ENCODE results near the gene TGM1.
"Not testable (repeated sequence)": the region's sequence is repeated elsewhere in the genome, so short reads cannot be mapped to it uniquely, and the experiment has no call there.

TGM1 gene

DNA sequence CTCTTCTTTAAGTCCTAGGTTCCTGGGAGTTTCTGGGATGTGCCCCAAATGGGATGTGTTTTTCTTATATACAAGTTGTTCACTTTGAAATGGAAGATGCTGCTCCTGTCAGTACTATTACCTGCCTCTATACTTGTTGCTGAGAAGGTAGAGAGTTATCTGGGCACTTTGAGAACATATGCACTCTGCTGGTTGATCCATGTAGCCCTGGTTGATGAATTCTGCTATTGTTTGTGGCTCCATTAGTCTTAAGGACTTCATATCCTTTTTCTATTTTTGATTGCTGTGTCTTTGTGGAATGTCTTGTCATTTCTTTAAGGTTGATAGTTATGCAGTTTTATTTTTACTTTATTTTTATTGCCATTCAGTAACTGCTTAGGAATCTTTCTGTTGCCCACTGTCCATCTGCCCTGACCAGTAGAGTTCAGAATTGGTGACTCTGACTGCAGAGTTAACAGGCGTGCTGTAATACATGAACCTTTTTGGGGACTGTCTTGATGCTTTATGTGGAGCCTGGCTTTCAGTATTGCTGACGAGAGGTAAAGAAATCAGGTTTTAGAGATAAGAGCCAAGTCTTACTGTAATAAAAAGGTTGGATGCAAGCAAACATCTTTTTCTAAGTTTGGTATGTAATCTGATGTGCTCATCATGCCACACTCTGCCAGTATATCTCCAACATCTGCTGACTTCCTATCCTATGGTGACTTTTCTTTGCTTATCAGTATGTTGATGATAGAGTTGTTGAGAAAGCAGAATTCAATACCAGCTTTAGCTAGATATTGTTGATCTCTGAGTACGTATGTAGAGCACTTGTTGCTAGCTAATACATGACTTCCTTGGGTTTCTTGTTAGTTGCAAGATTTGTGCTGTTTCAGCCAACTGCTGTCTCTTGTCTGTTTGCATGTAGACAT lies 28.6 kb downstream of the TGM1 start:
- no peak for DNase-seq (ENCODE audit: low spot score)

DNA sequence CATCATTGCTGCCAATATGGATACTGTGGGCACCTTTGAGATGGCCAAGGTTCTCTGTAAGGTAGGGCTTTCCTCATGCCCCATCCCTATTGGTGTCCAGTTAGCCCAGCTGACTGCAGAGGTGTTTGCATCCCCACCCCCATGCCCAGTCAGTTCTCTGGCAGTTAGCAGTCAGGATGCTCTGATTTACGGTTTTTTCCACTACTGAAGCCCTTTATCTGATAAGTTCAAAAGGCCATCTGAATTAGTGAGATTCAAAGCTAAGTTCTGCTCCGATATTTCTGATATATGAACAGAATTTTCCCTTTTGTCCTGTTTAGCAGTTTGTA lies 29.5 kb downstream of the TGM1 start:
- no peak for DNase-seq (ENCODE audit: low spot score)

DNA sequence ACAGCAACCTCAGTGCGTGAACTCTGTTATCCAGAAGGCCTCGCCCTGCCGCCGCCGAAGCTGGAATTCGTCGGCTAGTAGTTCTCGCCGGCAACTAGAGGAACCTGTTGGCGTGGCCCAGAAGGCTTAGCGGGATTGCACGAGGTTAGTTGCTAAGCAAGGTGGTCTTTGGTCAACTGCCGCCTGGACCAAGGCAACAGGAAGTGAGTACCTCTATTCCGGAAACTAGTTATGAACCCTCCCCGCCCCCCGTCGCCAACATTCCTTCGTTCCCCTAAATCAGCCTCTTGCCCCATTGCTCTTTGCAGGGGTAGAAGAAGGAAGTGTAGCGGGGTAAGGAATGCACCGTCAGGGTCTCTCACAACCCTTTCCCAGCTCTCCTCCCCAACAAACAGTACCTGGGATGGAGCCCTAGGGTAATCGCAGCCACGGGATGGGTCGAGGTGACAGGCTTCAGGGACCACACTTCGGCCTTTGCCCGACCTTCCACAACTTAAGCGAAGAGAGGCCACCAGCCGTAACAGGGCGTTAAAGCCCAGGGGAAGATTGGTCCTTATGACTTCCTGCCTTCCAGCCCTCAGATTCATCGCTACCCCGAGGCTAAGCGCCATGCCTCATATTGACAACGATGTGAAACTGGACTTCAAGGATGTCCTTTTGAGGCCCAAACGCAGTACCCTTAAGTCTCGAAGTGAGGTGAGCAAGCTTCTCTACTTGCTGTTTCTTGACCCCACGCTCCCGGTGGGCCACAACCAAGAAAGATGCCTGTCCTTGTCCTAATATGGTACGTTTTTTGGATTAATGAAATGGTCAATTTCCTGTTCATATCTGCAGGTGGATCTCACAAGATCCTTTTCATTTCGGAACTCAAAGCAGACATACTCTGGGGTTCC lies 30.1 kb downstream of the TGM1 start, which contains the start of gene GMPR2:
GMPR2 (plus strand) TSS at position 285 of the 893 bp plus-strand sequence; CDS start at position 610, 325 bp downstream.
- DNase-seq (ENCODE audit: low spot score): peak; percentile 51

DNA sequence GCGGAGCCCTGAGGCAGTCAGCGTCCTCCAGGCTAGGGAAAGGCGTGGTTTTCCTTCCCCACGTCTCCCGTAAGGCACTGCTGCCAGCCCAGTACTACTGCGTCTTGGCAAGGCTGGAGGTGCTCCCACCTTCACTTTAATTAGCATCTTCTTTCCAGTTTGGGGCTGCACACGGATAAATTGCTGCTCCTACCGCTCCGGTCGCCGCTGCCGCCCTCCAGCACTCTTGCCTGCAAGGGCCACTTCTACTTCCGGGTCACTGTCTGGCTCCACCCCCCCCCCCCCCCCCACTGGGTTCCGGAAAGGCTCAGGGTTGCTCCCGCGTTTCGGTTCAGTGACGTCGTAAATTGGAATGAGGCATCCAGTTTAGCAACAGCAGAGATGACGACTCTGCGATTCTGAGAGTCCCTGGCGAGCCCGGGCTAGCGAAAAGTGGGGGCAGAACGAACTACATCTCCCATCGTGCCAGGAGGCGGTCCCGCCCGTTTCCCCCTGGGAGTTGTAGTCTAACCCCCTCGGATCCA lies 30.8 kb downstream of the TGM1 start, which contains the start of gene NEDD8:
NEDD8 (minus strand) TSS at position 247 of the 524 bp plus-strand sequence; CDS start at position 147, 100 bp downstream.
- peak; percentile 89 for DNase-seq (ENCODE audit: low spot score)

DNA sequence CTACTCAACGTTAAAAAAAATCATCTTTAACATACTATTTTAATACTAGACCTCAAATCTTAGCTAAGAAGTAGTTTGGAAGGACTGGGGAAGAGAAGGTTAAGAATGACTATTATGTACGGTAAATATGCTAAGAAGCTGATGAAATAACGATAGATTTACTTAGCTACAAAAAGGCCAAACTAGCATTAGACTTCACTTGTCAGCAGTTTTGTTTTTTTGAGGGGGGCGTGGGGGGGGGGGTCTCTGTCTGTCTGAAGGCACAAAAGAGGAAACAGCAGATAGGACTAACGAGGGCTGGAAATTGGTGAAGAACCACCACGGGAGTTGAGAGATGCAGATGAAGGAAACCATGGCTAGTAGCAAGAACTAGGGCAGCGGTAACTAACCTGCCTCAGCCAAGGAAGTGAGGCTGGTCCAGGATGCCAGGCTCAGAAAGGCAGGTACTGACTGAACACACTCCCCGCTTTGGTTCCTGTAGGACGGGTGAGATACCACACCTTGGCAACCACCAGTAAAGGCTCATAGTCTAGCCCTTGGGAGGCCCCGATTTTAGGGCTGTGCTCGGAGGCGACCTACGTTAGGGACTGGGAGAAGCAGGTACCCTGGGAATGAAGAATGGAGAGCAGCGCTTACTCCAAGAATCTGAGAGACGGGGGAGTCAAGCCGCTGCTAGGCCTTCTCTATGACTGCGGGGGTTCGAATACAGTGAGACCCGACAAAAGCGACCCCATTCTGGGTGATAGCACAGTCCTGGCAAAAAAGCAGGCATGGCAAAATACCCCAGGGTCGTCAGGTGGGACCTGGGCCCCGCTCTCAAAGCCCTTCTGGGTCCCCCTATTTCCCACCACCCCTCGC lies 31.5 kb downstream of the TGM1 start:
- DNase-seq (ENCODE audit: low spot score): peak; percentile 41

DNA sequence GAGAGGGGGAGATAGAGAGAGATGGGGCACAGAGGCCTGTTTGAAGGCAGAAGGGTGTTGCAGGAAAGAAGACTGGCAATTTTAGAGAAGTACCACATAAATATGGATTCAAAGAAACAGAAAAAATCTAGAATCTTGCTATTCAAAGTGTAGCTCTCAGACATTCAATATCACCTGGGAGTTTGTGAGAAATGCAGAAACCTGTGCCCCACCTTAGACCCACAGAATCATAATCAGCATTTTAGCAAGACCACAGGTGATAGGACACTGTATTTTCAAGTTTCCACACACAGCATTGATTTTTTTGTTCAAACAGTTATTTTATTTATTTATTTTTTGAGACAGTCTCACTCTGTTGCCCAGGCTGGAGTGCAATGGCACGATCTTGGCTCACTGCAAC lies 34.1 kb downstream of the TGM1 start:
- DNase-seq (ENCODE audit: low spot score): no peak

DNA sequence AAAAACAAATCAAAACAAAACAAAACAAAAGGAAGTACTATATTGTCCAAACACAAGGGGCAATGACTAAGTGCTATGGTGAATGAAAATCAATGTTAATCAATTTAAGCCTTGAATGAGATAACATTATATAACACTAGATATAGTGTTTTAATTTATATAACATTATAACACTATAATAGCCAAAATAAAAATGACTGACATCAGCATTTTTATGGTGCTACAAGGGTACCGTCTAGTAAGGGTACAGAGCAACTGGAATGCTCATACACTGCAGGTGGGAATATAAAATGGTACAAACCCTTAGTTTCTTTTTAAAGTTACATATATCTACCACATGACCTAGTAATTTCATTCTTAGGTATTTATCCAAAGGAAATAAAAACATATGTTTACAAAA lies 36.5 kb downstream of the TGM1 start:
- DNase-seq (ENCODE audit: low spot score): no peak

DNA sequence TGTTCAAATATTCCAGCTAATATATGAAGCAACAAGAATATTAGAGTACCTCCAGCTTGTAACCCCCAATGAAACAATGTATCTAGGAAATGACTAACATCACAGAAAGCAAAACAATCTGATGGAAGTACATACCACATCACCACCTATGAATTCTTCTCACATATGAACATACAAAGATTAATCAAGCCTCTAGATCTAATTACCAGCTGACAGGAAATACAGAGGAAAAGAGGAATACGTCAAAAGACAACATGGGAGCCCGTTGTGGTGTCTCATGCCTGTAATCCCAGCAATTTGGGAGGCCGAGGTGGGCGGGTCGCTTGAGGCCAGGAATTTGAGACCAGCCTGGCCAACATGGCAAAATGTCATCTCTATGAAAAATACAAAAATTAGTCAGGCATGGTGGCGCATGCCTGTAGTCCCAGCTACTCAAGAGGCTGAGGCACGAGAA lies 38.3 kb downstream of the TGM1 start:
- DNase-seq (ENCODE audit: low spot score): no peak

DNA sequence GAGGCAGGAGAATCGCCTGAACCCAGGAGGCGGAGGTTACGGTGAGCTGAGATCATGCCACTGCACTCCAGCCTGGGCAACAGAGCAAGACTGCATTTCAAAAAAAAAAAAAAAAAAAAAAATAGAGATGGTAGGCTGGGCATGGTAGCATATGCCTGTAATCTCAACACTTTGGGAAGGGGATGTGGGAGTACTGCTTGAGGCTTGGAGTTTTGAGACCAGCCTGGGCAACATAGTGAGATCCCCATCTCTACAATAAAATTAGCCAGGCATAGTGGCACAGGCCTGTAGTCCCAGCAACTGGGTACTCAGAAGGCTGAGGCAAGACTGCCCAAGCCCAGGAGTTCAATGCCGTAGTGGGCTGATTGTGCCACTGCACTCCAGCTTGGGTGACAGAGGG lies 40.0 kb downstream of the TGM1 start:
- DNase-seq (ENCODE audit: low spot score): not testable (repeated sequence)

DNA sequence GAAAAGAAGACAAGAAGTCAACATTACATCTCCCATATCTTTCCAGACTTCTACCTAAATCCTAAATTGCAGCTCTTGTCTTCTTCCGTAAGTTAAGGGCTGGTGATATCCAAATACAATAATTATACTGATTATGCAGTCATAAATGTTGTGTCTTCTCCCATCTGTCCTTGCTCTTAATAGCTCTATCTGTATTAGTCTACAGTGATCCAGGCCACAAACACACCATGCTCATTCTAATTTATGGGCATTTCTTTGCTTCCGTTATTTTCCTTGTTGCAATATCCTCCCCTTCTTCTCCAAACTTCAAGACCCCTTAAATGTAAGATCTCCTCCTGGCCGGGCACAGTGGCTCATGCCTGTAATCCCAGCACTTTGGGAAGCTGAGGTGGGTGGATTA lies 43.5 kb downstream of the TGM1 start:
- no peak for DNase-seq (ENCODE audit: low spot score)

DNA sequence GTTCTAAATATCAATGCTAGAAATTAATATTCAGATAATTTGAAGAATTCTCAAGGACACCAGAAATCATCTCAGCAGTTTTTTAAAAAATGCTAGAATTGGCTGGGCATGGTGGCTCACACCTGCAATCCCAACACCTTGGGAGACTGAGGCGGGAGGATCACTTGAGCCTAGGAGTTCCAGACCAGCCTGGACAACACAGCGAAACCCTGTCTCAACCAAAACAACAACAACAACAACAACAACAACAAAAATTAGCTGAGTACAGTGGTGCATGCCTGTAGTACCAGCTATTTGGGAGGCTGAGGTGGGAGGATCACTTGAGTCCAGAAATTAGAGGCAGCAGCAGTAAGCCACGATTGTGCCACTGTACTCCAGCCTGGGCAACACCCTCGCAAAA lies 43.9 kb downstream of the TGM1 start:
- DNase-seq (ENCODE audit: low spot score): no peak

DNA sequence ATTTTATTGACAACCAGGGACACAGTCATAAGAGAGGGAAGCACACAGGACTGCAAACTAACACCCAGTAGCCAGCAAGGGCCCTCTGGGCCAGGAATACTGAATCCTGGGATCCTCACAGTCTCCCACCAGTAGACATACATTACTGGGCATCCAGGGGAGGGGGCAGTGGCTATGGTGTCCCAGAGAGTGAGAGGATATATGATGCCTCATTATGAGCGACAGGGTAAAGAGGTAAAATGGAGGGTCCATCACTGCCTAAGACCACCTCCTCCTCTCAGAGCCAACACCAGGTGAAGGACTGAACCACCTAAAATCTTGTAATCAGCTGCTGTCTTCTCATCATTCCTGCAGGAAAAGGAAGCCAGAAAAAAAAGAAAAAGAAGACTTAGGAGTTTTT lies 46.1 kb downstream of the TGM1 start:
- not testable (repeated sequence) for DNase-seq (ENCODE audit: low spot score)

DNA sequence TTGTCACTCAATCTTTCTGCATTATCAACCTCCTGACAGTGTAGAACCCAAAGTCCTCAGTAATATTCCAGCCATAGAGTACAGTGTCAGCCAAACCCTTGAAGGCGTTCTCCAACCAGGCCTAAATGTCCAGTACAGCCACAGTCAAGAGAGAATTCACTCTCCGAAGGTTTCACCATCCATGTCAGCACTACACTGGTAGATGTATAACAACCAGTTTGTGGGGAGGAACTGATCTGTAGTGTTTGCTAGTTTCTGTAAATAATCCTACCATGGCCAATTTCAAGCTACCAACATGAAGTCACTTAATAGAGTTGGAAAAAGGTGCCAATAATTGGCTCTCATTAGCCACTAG lies 46.7 kb downstream of the TGM1 start:
- DNase-seq (ENCODE audit: low spot score): no peak

DNA sequence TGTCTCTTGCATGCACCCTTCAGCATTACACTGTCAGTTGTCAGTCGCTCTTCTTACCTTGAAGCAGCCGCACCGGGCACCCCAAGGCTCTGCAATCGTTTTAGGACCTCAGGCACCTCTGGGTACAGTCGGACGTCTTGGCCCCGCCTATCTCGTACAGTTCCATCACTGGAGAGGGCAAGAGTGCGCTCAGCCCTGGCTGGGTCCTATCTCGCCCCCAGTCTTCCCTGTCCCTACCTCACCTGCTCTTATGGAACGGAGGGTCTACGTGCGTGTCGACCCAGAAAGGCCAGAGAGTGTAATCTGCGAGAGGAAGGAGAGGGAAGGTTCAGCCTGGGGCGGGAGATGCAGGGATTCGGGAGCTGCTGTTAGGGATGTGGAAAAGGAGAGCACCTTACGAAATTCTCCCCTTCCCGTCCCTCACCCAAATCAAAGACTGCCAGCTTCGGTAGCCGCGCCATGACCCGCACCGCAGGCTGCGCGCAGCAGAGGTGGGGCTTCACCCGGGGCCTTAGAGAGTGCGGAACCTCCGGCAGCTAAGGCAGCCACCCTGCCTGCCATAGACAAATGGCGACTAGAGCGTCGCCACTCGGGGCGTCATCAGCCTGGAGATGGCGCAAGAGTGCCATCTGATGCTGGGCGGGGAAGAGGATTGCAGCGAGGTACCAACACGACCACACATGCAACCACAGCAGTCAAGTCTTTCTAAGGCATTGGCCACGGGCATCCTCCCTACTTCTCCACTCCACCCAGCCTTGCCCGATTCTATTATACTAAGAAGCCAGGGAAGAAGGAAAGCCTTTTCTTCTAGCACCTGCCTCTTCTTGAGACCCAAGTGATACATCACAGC lies 47.3 kb downstream of the TGM1 start, which contains the start of gene MDP1:
MDP1 (minus strand) TSS at position 572 of the 850 bp plus-strand sequence; CDS start at position 461, 111 bp downstream.
- DNase-seq (ENCODE audit: low spot score): peak; percentile 85

DNA sequence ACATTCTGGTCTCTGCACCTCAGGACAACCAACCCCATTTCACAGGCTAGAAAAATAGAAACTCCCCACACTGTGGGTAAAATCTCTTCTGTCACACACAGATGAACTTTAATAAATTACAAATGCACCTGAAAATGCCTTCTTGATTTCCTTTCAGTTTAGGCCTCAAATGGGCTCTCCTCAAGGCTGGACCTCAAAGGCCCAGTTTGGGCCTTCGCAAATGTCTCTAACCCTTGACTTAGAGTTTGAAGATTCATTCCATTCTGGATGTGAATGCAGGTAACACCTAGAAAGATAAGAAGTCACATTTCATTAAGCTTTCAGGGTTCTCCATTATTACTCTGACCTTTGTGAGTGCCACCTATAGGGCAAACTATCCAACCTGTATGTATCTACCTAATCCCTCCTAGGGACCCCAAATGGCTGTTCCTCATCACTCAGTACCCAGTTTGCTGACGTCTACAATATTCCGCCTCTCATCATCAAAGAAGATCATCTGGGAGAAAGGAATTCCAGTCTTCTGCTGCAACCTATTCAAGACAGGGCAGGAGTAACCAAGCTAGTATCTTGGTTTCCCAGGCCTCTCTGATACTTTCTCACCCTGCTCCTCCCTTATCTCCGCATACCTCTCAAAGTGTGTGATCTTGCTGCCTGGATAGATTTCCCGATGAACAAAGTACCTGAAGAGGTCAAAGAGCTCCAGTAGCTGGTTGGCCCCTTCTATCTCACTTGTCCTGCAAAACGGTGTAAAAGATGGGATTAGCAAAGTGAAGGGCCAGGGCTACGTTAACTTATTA lies 48.9 kb downstream of the TGM1 start:
- DNase-seq (ENCODE audit: low spot score): no peak

DNA sequence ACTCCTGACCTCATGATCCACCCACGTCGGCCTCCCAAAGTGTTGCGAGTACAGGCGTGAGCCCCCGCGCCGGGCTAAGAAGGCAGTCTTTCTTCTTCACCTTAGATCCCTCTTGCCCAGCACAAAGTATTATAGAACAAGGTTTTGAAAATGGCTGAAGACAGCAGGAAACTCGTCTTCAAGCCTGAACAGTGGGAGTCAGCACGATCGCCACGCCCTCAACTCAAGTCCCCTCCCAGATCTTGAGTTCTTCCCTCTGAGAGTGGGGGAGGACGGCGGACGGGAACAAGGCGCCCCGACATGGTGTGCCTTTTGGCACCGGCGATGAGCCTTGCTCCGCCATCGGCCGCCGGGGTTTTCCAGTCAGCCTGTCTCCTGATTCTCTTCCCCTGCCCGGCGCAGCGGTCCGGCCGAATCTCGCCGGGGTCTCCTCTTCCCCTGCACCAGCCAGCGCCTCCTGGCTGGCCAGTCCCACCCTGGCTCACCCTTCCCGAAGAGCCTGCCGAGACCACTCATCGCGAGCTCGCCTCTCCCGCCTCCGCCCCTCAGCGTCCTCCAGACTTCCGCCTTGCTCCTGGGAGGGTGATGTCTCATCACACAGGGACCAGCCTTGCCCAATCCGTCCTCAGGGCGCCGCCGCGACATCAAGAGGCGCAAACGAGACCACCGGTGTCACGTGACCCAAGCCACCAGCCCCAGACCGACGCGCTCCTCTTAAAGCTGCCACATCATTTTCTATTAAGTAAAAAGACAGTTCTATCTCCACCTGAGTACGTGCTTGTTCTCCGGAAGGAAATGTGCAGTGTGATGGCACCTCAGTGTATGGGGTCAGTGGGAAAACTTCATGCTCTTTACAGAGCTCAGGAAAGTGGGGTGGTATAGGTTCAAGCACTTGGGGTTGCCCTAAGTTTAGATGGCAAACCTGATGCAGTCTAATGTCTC lies 49.8 kb downstream of the TGM1 start, which contains the start of gene CHMP4A:
CHMP4A (minus strand) TSS at position 565 of the 942 bp plus-strand sequence; CDS start at position 516, 49 bp downstream.
- peak; percentile 96 for DNase-seq (ENCODE audit: low spot score)

DNA sequence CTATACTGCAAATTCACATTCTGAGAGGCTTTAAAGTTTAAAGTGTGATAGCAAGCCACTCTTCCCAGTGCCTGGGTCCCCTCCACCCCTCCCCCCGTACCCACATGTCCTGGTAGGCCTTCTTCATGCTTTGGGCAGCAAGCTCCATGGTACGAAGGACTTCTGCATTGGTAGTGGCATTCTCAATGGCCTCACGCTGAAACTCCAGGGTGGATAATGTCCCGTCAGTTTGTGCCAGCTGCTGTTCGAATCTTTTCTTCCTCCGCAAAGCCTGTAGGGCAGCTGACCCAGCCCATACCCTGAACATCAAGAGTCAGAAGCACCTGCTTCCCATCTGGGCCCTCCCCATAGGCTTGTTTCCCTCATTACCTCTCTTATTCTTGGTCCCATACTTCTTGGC lies 51.7 kb downstream of the TGM1 start:
- no peak for DNase-seq (ENCODE audit: low spot score)

DNA sequence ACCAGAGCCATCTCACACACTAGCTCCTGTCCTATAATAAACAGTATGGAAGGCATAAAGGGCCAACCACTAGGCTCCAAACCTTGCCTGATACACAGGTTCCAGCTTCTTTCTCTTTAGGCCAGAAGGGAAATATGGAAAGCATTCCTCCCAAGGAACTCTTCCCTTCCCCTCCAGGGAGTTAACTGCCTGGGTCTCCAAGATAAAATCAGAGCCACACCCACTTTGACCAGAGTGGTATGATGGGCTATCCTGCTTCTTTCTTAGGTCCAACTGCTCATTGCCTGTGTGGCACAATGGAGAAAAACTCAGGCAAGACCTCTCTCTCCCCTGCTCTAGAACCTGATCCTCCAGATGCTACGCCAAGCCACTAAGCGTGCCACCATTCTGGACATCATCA lies 55.4 kb downstream of the TGM1 start:
- no peak for DNase-seq (ENCODE audit: low spot score)

All from AG08396 (cell line).